ENCODE results near the gene ARHGAP42. TPM values are rescaled to one million over a fixed set of nuclear protein-coding genes. Genes with fewer than 3 reads are reported as not detected.

ARHGAP42 gene
- total and polyA plus RNA-seq, 4 donors, result 3.8 to 17.2 (median 12.0) TPM

- Histone ChIP-seq H3K9ac (ENCODE audit: low read depth in 1 of 2, low read length in 2 of 2) (no peak overlapping the region), H3K9me3 (ENCODE audit: control insufficient read depth in 4 of 4, low read length in 3 of 4) (no peaks in the 10 kb centered on the region), H3K4me1 (ENCODE audit: control insufficient read depth in 4 of 4, insufficient read depth in 4 of 4, low read length in 3 of 4) (peaks cover 3 to 45% (median 16%) of the 10 kb centered on the region in 4 donors), H3K27ac (ENCODE audit: low read depth in 1 of 2, low read length in 2 of 2) (peak overlapping the region in 1 of 2 donors; percentile 48), H3K4me3 (ENCODE audit: low read depth in 1 of 3, low read length in 3 of 3) (no peak overlapping the region), H3K27me3 (ENCODE audit: control insufficient read depth in 4 of 4, insufficient read depth in 4 of 4, low read length in 3 of 4) (no peaks in the 10 kb centered on the region), H3K36me3 (ENCODE audit: control insufficient read depth in 4 of 4, insufficient read depth in 3 of 4, low read depth in 1 of 4, low read length in 3 of 4) (no peaks in the 10 kb centered on the region)
- DNase-seq (ENCODE audit: low spot score), result no peak
- WGBS, result 92% methylated on average over 1 of the region's 1 CpG
- TF ChIP-seq FOXA2 (IDR thresholded peaks at IDR 0.05) (no peak), REST (IDR thresholded peaks at IDR 0.05) (no peak)
Measured at GRCh38 chr11:100788561-100789295, 101.6 kb downstream of the ARHGAP42 start.

GRCh38 chr11:100789500-100789899 is 102.4 kb downstream of the ARHGAP42 start:
- H3K27me3 ChIP-seq (ENCODE audit: control insufficient read depth in 4 of 4, insufficient read depth in 4 of 4, low read length in 3 of 4), result no peaks in the 10 kb centered on the region
- H3K9ac ChIP-seq (ENCODE audit: low read depth in 1 of 2, low read length in 2 of 2), result no peak overlapping the region
- H3K4me1 ChIP-seq (ENCODE audit: control insufficient read depth in 4 of 4, insufficient read depth in 4 of 4, low read length in 3 of 4), result peaks cover 3 to 45% (median 16%) of the 10 kb centered on the region in 4 donors
- TF ChIP-seq HNF4A (conservative IDR thresholded peaks at IDR 0.05) (peak; percentile 59 to 80), FOXA1 (IDR thresholded peaks at IDR 0.05) (no peak), MAX (IDR thresholded peaks at IDR 0.05) (peak; percentile 54), TAF1 (conservative IDR thresholded peaks at IDR 0.05) (no peak), ZBTB33 (IDR thresholded peaks at IDR 0.05) (peak; percentile 40), YY1 (IDR thresholded peaks at IDR 0.05) (peak; percentile 74), NR2F2 (IDR thresholded peaks at IDR 0.05) (no peak), JUND (IDR thresholded peaks at IDR 0.05) (no peak), EGR1 (IDR thresholded peaks at IDR 0.05; ENCODE audit: low read depth in 2 of 2) (no peak), FOXA2 (IDR thresholded peaks at IDR 0.05) (no peak), RXRA (IDR thresholded peaks at IDR 0.05) (peak; percentile 50 to 70), GABPA (IDR thresholded peaks at IDR 0.05 in 1 of 2, conservative IDR thresholded peaks at IDR 0.05 in 1 of 2) (no peak), ATF3 (IDR thresholded peaks at IDR 0.05) (no peak), HNF4G (IDR thresholded peaks at IDR 0.05) (no peak), REST (IDR thresholded peaks at IDR 0.05) (no peak), RAD21 (IDR thresholded peaks at IDR 0.05) (no peak), CTCF (IDR thresholded peaks at IDR 0.05; ENCODE audit: low read depth, low read length, missing input control) (no peak), SP1 (IDR thresholded peaks at IDR 0.05) (peak; percentile 17)
- WGBS, result 50% methylated on average over 6 of the region's 6 CpGs
- no peak for DNase-seq (ENCODE audit: low spot score)
- H3K36me3 ChIP-seq (ENCODE audit: control insufficient read depth in 4 of 4, insufficient read depth in 3 of 4, low read depth in 1 of 4, low read length in 3 of 4), result no peaks in the 10 kb centered on the region
- H3K9me3 ChIP-seq (ENCODE audit: control insufficient read depth in 4 of 4, low read length in 3 of 4), result no peaks in the 10 kb centered on the region
- H3K4me3 ChIP-seq (ENCODE audit: low read depth in 1 of 3, low read length in 3 of 3), result no peak overlapping the region
- H3K27ac ChIP-seq (ENCODE audit: low read depth in 1 of 2, low read length in 2 of 2), result peak overlapping the region; percentile 7 to 48

Data from liver (tissue), 9 donors.